ENCODE data around the gene RGS3.

GRCh38 chr9:113526841-113527240 lies 63.3 kb downstream of the RGS3 start:
- TF ChIP-seq CTCF (IDR thresholded peaks at IDR 0.05 in 8 of 11, conservative IDR thresholded peaks at IDR 0.05 in 3 of 11) (no peak), POLR2A (IDR thresholded peaks at IDR 0.05) (no peak)
